ENCODE measurements around the gene AKAP17A.

Gene AKAP17A

GRCh38 chrX:1596676-1597344 is 5.4 kb downstream of the AKAP17A start:
- TF ChIP-seq PAX5 (IDR thresholded peaks at IDR 0.05; ENCODE audit: insufficient read depth, low read length, severe bottlenecking) (no peak), SPI1 (IDR thresholded peaks at IDR 0.05; ENCODE audit: low read depth, low read length) (no peak), POLR2A (IDR thresholded peaks at IDR 0.05; ENCODE audit: low read depth, low read length) (no peak), TAF1 (IDR thresholded peaks at IDR 0.05; ENCODE audit: low read depth, low read length) (no peak)
- no peak for DNase-seq (ENCODE audit: insufficient read length, low spot score)
- no peak for FAIRE-seq

- DNase-seq (ENCODE audit: insufficient read length, low spot score) (no peak), FAIRE-seq (no peak)
- TF ChIP-seq TAF1 (IDR thresholded peaks at IDR 0.05; ENCODE audit: low read depth, low read length), result no peak
- TF ChIP-seq SPI1 (IDR thresholded peaks at IDR 0.05; ENCODE audit: low read depth, low read length), result no peak
- TF ChIP-seq POLR2A (IDR thresholded peaks at IDR 0.05; ENCODE audit: low read depth, low read length), result no peak; the same call in 1 of the 2 replicates
- no peak for TF ChIP-seq POU2F2 (IDR thresholded peaks at IDR 0.05; ENCODE audit: low read depth, low read length)
- no peak for TF ChIP-seq POLR2AphosphoS5 (IDR thresholded peaks at IDR 0.05; ENCODE audit: low read depth, low read length)
- TF ChIP-seq PAX5 (IDR thresholded peaks at IDR 0.05; ENCODE audit: insufficient read depth, low read length, severe bottlenecking), result no peak
Measured at GRCh38 chrX:1597345-1598020, 6.1 kb downstream of the AKAP17A start.

GRCh38 chrX:1598021-1598875 is 6.8 kb downstream of the AKAP17A start:
- TF ChIP-seq SPI1 (IDR thresholded peaks at IDR 0.05; ENCODE audit: low read depth, low read length) (no peak), TAF1 (IDR thresholded peaks at IDR 0.05; ENCODE audit: low read depth, low read length) (no peak), POLR2A (IDR thresholded peaks at IDR 0.05; ENCODE audit: low read depth, low read length) (no peak; the same call in 1 of the 2 replicates), POLR2AphosphoS5 (IDR thresholded peaks at IDR 0.05; ENCODE audit: low read depth, low read length) (no peak; the same call in 1 of the 2 replicates), POU2F2 (IDR thresholded peaks at IDR 0.05; ENCODE audit: low read depth, low read length) (no peak), PAX5 (IDR thresholded peaks at IDR 0.05; ENCODE audit: insufficient read depth, low read length, severe bottlenecking) (no peak)
- no peak for FAIRE-seq
- no peak for DNase-seq (ENCODE audit: insufficient read length, low spot score)

DNA sequence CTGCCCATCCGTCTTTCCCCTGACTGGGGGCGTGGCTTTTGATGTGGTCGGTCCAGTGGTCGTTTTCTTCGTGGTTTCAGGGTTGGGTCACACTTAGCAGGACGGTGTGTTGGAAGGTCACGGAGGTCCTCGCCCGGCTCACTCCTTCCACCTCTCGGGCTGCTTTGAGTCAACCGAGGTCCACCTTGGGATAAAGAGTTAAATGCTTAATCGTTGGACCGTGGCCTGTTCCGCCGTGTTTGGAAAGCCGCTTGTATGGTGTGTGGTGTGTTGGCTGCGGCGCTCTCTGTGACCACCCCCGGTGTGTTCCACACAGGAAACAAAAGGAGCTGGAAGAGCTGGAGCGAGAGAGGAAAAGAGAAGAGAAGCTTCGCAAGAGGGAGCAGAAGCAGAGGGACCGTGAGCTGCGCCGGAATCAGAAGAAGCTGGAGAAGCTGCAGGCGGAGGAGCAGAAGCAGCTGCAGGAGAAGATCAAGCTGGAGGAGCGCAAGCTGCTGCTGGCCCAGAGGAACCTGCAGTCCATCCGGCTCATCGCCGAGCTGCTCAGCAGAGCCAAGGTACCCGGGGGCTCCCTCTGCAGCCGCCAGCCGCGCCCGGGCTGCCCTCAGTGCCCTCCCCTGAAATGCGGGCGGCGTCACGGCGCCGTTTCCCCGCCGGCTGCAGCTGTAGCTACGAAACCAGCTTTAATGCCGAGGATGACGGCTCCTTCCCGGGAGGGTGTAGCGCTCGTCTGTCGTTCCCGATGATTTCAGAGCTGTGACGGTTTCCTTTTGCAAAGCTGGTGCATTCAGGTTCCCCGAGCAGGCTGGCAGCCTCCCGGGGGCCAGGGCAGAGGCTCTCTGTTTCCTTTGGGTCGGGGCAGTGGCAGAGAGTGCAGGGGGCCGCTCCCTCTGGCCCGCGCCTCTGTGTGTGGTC is 7.7 kb downstream of the AKAP17A start:
- DNase-seq (ENCODE audit: insufficient read length, low spot score) (no peak), FAIRE-seq (no peak)
- TF ChIP-seq POLR2A (IDR thresholded peaks at IDR 0.05; ENCODE audit: low read depth, low read length) (no peak), POLR2AphosphoS5 (IDR thresholded peaks at IDR 0.05; ENCODE audit: low read depth, low read length) (no peak), POU2F2 (IDR thresholded peaks at IDR 0.05; ENCODE audit: low read depth, low read length) (no peak), TAF1 (IDR thresholded peaks at IDR 0.05; ENCODE audit: low read depth, low read length) (no peak), PAX5 (IDR thresholded peaks at IDR 0.05; ENCODE audit: insufficient read depth, low read length, severe bottlenecking) (no peak), SPI1 (IDR thresholded peaks at IDR 0.05; ENCODE audit: low read depth, low read length) (no peak)

DNA sequence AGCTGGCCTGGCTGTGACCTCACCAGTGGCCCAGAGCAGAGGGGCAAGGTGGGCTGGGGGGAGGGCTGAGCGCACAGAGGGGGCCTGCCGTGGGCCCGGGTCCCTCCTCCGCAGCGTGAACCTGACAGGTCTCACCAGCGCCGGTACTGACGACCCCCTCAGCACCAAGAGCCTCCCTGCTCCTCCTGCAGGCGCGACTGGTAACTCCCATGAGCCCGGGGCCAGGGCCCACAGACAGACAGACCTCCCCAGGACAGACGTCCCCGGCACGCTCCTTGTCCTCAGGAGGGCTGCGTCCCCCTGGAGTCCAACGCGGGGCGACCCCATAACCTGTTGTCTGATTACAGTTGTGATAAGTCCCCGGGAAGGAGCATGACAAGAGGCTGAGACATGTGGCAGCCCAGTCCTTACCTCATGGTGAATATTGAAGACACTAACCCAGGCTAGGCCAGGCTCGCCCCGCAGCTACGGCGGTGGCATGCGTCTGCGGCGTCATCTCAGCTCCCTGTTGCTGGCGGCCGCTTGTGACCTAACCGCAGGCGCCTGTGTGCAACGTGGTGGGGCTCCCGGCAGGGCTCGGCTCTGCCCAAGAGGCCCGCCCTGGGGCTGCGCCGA is 8.5 kb downstream of the AKAP17A start:
- no peak for DNase-seq (ENCODE audit: insufficient read length, low spot score)
- FAIRE-seq, result no peak
- TF ChIP-seq SPI1 (IDR thresholded peaks at IDR 0.05; ENCODE audit: low read depth, low read length) (no peak), POLR2A (IDR thresholded peaks at IDR 0.05; ENCODE audit: low read depth, low read length) (no peak), PAX5 (IDR thresholded peaks at IDR 0.05; ENCODE audit: insufficient read depth, low read length, severe bottlenecking) (no peak), POU2F2 (IDR thresholded peaks at IDR 0.05; ENCODE audit: low read depth, low read length) (no peak), TAF1 (IDR thresholded peaks at IDR 0.05; ENCODE audit: low read depth, low read length) (no peak)

- no peak for TF ChIP-seq SPI1 (IDR thresholded peaks at IDR 0.05; ENCODE audit: low read depth, low read length)
- DNase-seq (ENCODE audit: insufficient read length, low spot score), result no peak
- FAIRE-seq, result no peak
Measured at GRCh38 chrX:1600406-1601050, 9.1 kb downstream of the AKAP17A start.

DNA sequence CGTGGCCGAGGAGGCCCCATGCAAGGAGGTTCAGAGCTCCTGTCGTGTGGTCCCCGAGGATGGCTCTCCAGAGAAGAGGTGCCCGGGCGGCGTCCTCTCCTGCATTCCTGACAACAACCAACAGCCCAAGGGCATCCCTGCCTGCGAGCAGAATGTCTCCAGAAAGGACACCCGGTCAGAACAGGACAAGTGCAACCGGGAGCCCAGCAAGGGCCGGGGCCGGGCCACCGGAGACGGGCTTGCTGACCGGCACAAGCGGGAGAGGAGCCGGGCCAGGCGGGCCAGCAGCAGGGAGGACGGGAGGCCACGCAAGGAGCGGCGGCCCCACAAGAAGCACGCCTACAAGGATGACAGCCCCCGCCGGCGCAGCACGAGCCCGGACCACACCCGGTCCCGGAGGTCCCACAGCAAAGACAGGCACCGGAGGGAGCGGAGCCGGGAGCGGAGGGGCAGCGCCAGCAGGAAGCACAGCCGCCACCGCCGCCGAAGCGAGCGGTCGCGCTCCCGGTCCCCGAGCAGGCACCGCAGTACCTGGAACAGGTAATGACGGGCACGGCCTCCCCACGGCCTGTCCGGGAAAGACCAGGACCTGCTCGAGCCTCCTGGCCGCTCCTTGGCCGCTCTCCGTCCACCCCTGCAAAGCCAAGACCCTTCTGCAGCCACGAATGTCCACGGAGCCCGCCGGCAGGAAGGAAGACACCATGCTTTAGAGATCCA is 9.8 kb downstream of the AKAP17A start:
- TF ChIP-seq POLR2AphosphoS5 (IDR thresholded peaks at IDR 0.05; ENCODE audit: low read depth, low read length), result no peak
- no peak for TF ChIP-seq POU2F2 (IDR thresholded peaks at IDR 0.05; ENCODE audit: low read depth, low read length)
- FAIRE-seq (no peak), DNase-seq (ENCODE audit: insufficient read length, low spot score) (no peak)

DNA sequence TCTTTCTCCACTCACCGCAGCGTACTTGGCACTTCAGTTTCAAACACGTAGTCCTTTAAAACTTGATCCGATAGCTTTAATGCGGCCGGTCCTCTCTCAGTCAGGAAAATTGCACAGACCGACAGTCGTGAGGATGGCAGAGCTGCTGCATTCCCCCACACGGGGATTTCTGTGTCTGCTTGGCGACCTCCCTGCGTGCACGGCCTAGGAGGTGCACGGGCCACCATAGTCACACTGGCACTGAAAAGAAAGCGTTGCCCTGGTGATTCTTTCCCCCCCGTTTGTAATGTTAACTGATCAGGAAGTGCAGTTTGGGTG is 10.3 kb downstream of the AKAP17A start:
- no peak for FAIRE-seq
- no peak for DNase-seq (ENCODE audit: insufficient read length, low spot score)
- TF ChIP-seq POU2F2 (IDR thresholded peaks at IDR 0.05; ENCODE audit: low read depth, low read length) (no peak), POLR2A (IDR thresholded peaks at IDR 0.05; ENCODE audit: low read depth, low read length) (no peak), TAF1 (IDR thresholded peaks at IDR 0.05; ENCODE audit: low read depth, low read length) (no peak), POLR2AphosphoS5 (IDR thresholded peaks at IDR 0.05; ENCODE audit: low read depth, low read length) (no peak), PAX5 (IDR thresholded peaks at IDR 0.05; ENCODE audit: insufficient read depth, low read length, severe bottlenecking) (no peak), SPI1 (IDR thresholded peaks at IDR 0.05; ENCODE audit: low read depth, low read length) (no peak)

All from GM12891 (cell line).